ENCODE results near the gene NCOA3.
"Not testable (repeated sequence)": the region's sequence is repeated elsewhere in the genome, so short reads cannot be mapped to it uniquely, and the experiment has no call there.

The NCOA3 gene

GRCh38 chr20:47566269-47566668 lies 64.6 kb downstream of the NCOA3 start:
- DNase-seq (ENCODE audit: low spot score) = no peak

GRCh38 chr20:47568019-47568418 lies 66.3 kb downstream of the NCOA3 start:
- no peak for DNase-seq (ENCODE audit: low spot score)

GRCh38 chr20:47568837-47569410 lies 67.2 kb downstream of the NCOA3 start:
- no peak for DNase-seq (ENCODE audit: low spot score)

GRCh38 chr20:47571426-47571825 lies 69.7 kb downstream of the NCOA3 start:
- no peak for DNase-seq (ENCODE audit: low spot score)

GRCh38 chr20:47572105-47572729 lies 70.5 kb downstream of the NCOA3 start:
- DNase-seq (ENCODE audit: low spot score) = no peak

- DNase-seq (ENCODE audit: low spot score) = no peak
These were observed 71.9 kb downstream of the NCOA3 start for GRCh38 chr20:47573559-47573958.

GRCh38 chr20:47574616-47575364 lies 73.1 kb downstream of the NCOA3 start:
- no peak for DNase-seq (ENCODE audit: low spot score)

GRCh38 chr20:47576516-47577033 lies 74.9 kb downstream of the NCOA3 start:
- peak; percentile 55 for DNase-seq (ENCODE audit: low spot score)

- DNase-seq (ENCODE audit: low spot score) = no peak
These were observed 75.6 kb downstream of the NCOA3 start for GRCh38 chr20:47577314-47577713.

- no peak for DNase-seq (ENCODE audit: low spot score)
These were observed 76.9 kb downstream of the NCOA3 start for GRCh38 chr20:47578543-47578942.

- not testable (repeated sequence) for DNase-seq (ENCODE audit: low spot score)
These were observed 79.0 kb downstream of the NCOA3 start for GRCh38 chr20:47580686-47581085.

GRCh38 chr20:47581090-47581489 lies 79.4 kb downstream of the NCOA3 start:
- DNase-seq (ENCODE audit: low spot score) = no peak

- DNase-seq (ENCODE audit: low spot score) = no peak
These were observed 81.9 kb downstream of the NCOA3 start for GRCh38 chr20:47583551-47583950.

- no peak for DNase-seq (ENCODE audit: low spot score)
These were observed 83.5 kb downstream of the NCOA3 start for GRCh38 chr20:47585087-47585747.

GRCh38 chr20:47586649-47587294 lies 85.1 kb downstream of the NCOA3 start:
- DNase-seq (ENCODE audit: low spot score) = no peak

- no peak for DNase-seq (ENCODE audit: low spot score)
These were observed 86.5 kb downstream of the NCOA3 start for GRCh38 chr20:47588158-47588557.

GRCh38 chr20:47591231-47591630 lies 89.5 kb downstream of the NCOA3 start:
- no peak for DNase-seq (ENCODE audit: low spot score)

GRCh38 chr20:47594157-47594556 lies 92.5 kb downstream of the NCOA3 start:
- DNase-seq (ENCODE audit: low spot score) = no peak

GRCh38 chr20:47595138-47595537 lies 93.5 kb downstream of the NCOA3 start:
- DNase-seq (ENCODE audit: low spot score) = not testable (repeated sequence)

- DNase-seq (ENCODE audit: low spot score) = no peak
These were observed 94.4 kb downstream of the NCOA3 start for GRCh38 chr20:47596003-47596571.

- DNase-seq (ENCODE audit: low spot score) = no peak
These were observed 95.4 kb downstream of the NCOA3 start for GRCh38 chr20:47597090-47597489.
